BE2C (cell line): ENCODE measurements around the gene ERG28.

ENCODE experiments used
- DNase-seq: peaks from one replicate; pipeline ENCODE4 v3.0.0-alpha.2; 2020
- H3K27me3 ChIP-seq: fragments of 250-450 bp; sonication (Bioruptor Pico); 2 replicates; pipeline ENCODE4 v1.5.1; 2020; ENCODE audit warnings: mild to moderate bottlenecking
- H3K36me3 ChIP-seq: fragments of 250-450 bp; sonication (Bioruptor Pico); 2 replicates; pipeline ENCODE4 v1.5.1; 2020; ENCODE audit warnings: mild to moderate bottlenecking
- H3K4me1 ChIP-seq: fragments of 250-450 bp; sonication (Bioruptor Pico); 2 replicates; pipeline ENCODE4 v1.5.1; 2020
- H3K4me3 ChIP-seq: 2 replicates; pipeline ENCODE4 v1.5.1; 2011; ENCODE audit warnings: low read depth, low read length
- H3K9me3 ChIP-seq: fragments of 250-450 bp; sonication (Bioruptor Pico); 2 replicates; pipeline ENCODE4 v1.5.1; 2020
- CTCF ChIP-seq: IDR thresholded peaks from 2 replicates; pipeline ENCODE4 v1.5.1; 2012; ENCODE audit warnings: mild to moderate bottlenecking, low read depth, low read length

The ERG28 gene

DNA sequence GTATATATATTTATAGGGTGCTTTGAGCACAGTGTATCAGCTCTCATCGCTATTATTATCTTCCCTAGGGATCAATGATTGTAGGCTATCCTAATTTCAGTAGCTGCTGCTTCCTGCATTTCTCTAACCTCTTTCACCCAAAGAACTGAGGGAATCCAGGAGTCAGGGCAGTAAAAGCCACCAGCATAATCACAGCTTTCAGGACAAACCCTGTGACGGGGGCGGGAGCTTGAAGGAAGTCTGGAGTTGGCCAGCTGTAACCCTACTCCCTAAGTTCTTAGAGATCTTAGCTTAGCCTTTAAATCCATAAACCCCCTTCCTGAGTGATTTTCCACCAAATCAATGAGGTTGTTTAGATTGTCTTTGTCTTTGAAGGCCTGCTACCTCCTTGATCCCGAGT, 48.5 kb downstream of the ERG28 start:
- TF ChIP-seq CTCF: no peak
- no peak for DNase-seq
- H3K27me3 ChIP-seq: peaks cover 21% of the 10 kb centered on the region
- no peaks in the 10 kb centered on the region; the same call in 1 of the 2 replicates for H3K9me3 ChIP-seq
- H3K36me3 ChIP-seq: no peaks in the 10 kb centered on the region
- no peak overlapping the region for H3K4me3 ChIP-seq
- H3K4me1 ChIP-seq: no peaks in the 10 kb centered on the region

DNA sequence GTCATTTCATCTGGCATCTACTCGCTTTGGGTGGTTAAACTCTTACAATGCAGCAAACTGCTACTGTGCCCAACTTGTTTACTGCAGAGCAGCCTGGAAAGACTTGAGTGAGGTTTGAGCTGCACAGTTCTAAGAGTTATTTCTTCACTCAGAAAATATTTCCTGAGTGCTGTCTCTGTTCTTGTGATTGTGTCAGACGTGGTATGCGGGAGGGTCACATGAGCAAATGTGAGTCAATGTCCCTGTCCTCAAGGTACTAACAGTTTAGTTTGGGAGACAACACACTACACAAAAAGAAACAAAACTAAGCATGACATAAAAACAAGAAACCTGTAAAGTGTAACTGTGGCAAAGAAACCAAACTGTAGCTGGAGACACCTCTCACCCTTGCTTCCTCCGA, 49.8 kb downstream of the ERG28 start:
- Histone ChIP-seq H3K9me3 (no peaks in the 10 kb centered on the region; the same call in 1 of the 2 replicates), H3K4me1 (no peaks in the 10 kb centered on the region), H3K4me3 (no peak overlapping the region), H3K36me3 (no peaks in the 10 kb centered on the region), H3K27me3 (peaks cover 21% of the 10 kb centered on the region)
- DNase-seq: no peak
- no peak for TF ChIP-seq CTCF

DNA sequence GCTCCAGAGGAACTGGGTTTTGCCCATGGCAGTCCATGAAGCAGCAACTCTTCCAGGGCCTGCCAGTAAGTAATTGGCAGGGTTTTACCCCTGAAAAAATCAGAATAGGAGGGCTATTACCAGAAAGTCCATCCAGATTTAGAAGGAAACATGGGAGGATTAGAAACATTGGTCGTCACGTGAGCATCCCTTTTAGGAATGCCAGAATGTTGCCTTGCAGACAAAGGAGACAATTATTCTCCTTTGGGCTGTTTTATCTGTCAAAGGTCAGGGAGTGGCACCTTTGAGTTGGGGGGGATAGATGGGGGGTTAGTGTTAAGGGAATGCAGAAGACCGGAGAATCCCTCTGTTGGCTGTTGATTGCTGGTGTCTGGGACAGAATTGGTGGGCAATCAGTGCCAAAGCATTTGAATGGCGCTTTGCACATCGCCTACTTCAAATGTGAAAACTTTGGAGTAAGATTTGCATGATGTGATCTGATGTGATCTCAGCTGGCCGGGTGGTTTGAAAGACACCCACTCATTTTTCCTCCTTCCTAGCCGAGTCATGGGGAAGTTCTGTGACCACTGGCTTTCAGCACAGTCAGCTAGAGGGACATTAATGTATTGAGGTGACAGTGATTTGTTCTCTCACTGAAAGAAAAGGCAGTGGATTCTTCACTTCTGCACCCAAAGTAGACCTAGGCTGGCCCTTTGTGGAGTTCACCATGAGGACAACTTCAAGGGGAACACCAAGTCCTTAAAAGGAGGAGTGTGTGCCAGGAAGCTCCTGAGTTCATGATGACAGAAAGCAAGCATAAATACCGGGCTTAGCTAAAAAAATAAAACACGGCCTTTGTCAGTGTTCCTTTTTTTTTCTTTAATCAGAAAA, 50.8 kb downstream of the ERG28 start:
- Histone ChIP-seq H3K36me3 (no peaks in the 10 kb centered on the region), H3K27me3 (peaks cover 21% of the 10 kb centered on the region), H3K4me1 (no peaks in the 10 kb centered on the region), H3K4me3 (no peak overlapping the region), H3K9me3 (no peaks in the 10 kb centered on the region; the same call in 1 of the 2 replicates)
- DNase-seq: no peak
- no peak for TF ChIP-seq CTCF

GRCh38 chr14:75609116-75609515, 51.6 kb downstream of the ERG28 start:
- no peaks in the 10 kb centered on the region for H3K36me3 ChIP-seq
- H3K4me1 ChIP-seq: no peaks in the 10 kb centered on the region
- TF ChIP-seq CTCF: no peak
- H3K9me3 ChIP-seq: no peaks in the 10 kb centered on the region; the same call in 1 of the 2 replicates
- H3K4me3 ChIP-seq: no peak overlapping the region
- no peak for DNase-seq
- H3K27me3 ChIP-seq: peaks cover 21% of the 10 kb centered on the region

DNA sequence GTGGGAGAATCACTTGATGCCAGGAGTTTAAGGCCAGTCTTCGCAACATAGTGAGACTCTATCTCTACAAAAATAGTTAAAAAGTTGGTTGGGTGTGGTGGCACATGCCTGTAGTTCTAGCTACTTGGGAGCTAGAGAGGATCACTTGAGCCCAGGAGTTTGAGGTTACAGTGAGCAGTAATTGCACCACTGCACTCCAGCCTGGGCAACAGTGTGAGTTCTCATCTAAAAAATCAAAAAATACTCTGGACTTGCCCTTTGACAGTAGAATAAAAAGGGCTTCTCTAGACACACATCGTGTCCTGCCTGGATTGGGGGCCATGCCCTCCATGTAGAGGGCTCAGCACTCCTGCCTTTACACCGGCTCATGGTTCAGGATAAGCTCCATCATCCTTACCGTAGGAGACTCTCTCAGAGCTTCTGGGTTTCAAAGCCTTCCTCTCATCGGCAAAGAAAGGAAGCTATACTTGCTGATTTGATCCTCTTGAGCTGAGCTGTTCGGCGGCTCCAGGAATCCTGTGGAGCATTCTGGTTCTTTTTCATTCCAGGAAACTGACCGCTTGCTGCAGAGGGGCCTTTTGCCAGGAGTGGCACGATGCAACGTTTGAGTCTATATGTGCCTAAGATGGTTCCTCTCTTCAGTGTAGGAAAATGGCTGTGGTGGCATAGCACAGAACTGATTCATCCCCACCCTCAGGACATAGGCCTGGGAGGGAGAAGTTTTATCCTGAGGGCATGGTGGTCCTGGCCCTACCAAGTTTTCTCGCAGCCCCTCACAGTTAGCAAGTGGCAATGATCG, 52.6 kb downstream of the ERG28 start:
- Histone ChIP-seq H3K9me3 (no peaks in the 10 kb centered on the region; the same call in 1 of the 2 replicates), H3K4me1 (no peaks in the 10 kb centered on the region), H3K36me3 (no peaks in the 10 kb centered on the region), H3K4me3 (no peak overlapping the region), H3K27me3 (peaks cover 27% of the 10 kb centered on the region)
- DNase-seq: no peak
- TF ChIP-seq CTCF: no peak
